ENCODE measurements around the gene OSTC. TPM values are rescaled to one million over a fixed set of nuclear protein-coding genes. Genes with fewer than 3 reads are reported as not detected.
A peak's percentile ranks its signal among the peaks of the same experiment; 100 is the strongest.

The OSTC gene
- total and polyA plus RNA-seq, 2 of the 13 experiments (the other 11 are each of a cell fraction or from before 2014, with no cell fraction given): 208 to 380 TPM

DNA sequence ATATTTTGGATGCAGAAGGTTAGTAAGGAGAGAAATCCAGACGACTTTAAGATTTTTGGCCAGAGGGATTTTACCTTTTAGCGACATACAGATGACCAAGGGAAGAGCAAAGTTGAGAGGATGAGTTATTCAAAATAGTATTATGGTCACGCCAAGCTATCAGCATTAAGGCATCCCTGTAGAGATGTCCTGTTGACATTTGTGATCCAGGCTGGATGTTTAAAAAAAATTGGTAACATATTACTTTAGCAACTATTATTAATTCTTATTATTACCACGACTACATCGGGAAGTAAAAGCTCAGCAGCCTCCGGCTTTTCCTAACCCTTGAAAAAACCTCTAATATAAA lies 562 bp upstream of the OSTC start (continued):
- TF ChIP-seq, protein P1, sequence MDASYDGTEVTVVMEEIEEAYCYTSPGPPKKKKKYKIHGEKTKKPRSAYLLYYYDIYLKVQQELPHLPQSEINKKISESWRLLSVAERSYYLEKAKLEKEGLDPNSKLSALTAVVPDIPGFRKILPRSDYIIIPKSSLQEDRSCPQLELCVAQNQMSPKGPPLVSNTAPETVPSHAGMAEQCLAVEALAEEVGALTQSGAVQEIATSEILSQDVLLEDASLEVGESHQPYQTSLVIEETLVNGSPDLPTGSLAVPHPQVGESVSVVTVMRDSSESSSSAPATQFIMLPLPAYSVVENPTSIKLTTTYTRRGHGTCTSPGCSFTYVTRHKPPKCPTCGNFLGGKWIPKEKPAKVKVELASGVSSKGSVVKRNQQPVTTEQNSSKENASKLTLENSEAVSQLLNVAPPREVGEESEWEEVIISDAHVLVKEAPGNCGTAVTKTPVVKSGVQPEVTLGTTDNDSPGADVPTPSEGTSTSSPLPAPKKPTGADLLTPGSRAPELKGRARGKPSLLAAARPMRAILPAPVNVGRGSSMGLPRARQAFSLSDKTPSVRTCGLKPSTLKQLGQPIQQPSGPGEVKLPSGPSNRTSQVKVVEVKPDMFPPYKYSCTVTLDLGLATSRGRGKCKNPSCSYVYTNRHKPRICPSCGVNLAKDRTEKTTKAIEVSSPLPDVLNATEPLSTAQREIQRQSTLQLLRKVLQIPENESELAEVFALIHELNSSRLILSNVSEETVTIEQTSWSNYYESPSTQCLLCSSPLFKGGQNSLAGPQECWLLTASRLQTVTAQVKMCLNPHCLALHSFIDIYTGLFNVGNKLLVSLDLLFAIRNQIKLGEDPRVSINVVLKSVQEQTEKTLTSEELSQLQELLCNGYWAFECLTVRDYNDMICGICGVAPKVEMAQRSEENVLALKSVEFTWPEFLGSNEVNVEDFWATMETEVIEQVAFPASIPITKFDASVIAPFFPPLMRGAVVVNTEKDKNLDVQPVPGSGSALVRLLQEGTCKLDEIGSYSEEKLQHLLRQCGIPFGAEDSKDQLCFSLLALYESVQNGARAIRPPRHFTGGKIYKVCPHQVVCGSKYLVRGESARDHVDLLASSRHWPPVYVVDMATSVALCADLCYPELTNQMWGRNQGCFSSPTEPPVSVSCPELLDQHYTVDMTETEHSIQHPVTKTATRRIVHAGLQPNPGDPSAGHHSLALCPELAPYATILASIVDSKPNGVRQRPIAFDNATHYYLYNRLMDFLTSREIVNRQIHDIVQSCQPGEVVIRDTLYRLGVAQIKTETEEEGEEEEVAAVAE (CRISPR knock-in tag; IDR thresholded peaks at IDR 0.05; ENCODE audit: borderline replicate concordance): 0 out of 2 replicates have a peak, but pooled peaks have one; percentile 3
- TF ChIP-seq RORA (CRISPR knock-in tag; IDR thresholded peaks at IDR 0.05): 0 out of 2 replicates have a peak, but pooled peaks have one; percentile 49
- TF ChIP-seq, protein P2, sequence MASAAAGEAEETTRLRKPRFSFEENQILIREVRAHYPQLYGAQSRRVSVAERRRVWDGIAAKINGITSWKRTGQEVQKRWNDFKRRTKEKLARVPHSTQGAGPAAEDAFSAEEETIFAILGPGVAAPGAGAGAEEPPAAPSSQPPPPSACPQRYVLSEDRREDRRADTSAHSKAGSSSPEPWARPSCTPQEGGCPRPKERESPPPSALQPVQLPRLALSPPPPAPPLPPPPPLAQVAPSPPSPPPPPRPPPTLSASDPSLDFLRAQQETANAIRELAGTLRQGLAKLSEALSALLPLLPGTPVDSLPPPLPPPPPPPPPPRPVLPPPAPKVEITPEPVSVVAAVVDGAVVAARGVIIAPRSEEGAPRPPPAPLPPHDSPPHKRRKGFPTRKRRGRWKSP (CRISPR knock-in tag; IDR thresholded peaks at IDR 0.05): no peak

DNA sequence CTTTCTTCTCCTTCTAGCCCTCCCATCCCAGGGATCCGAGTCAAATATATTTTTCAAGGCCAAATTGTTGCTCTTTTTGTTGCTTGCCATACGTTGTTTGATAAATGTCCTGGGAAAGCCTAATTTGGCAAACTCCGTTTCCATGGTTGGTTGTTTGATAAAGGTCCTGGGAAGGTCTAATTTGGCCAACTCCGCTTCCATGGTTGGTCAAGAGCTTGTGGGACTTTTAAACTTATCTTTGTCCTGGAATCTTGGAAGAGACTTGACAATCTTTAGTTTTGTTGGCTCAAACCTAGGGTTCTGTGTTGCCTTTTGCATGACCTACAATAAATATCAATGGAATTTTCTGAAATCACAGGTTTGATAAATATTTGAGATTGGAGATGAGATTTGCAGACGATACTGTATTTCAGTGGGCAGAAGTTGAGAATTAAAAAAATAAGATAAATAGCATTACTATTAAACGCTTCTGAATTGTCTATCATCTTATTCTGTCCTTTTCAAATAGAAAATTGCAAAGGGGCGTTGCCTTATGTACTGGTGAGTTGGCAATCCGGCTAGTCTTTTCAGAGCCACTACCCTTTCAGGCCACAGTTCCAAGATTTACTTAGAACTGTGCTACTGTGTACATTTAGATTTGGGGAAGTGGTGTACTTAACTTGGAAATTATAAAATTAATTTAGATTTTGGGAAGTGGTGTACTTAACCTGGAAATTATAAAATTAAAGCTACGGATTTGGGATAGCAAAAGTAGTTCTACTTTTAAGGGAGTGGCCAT lies 804 bp downstream of the OSTC start:
- no peaks in the 10 kb centered on the region for H3K9me3 ChIP-seq (ENCODE audit: low read length)
- TSS peak; percentile 67 for BruUV-seq (replicated peaks)
- POLR2A ChIA-PET: interaction anchor here (1.3 to 2.7 kb wide), 4 partner anchors 10 to 111 kb away, joined by 6 to 37 read pairs (median 9); partner anchors contain the start of genes ETNPPL and RPL34
- no peak for TF ChIP-seq ZNF549 (CRISPR knock-in tag; IDR thresholded peaks at IDR 0.05)
- TF ChIP-seq, protein P3, sequence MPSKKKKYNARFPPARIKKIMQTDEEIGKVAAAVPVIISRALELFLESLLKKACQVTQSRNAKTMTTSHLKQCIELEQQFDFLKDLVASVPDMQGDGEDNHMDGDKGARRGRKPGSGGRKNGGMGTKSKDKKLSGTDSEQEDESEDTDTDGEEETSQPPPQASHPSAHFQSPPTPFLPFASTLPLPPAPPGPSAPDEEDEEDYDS (CRISPR knock-in tag; IDR thresholded peaks at IDR 0.05): 0 out of 2 replicates have a peak, but pooled peaks have one; percentile 8
- peak; percentile 8; the same call in 1 of the 2 replicates for TF ChIP-seq SP140L (CRISPR knock-in tag; IDR thresholded peaks at IDR 0.05; ENCODE audit: borderline replicate concordance)
- TF ChIP-seq, protein P4, sequence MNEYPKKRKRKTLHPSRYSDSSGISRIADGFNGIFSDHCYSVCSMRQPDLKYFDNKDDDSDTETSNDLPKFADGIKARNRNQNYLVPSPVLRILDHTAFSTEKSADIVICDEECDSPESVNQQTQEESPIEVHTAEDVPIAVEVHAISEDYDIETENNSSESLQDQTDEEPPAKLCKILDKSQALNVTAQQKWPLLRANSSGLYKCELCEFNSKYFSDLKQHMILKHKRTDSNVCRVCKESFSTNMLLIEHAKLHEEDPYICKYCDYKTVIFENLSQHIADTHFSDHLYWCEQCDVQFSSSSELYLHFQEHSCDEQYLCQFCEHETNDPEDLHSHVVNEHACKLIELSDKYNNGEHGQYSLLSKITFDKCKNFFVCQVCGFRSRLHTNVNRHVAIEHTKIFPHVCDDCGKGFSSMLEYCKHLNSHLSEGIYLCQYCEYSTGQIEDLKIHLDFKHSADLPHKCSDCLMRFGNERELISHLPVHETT (CRISPR knock-in tag; conservative IDR thresholded peaks at IDR 0.05): no peak
- TF ChIP-seq ZC3H13 (CRISPR knock-in tag; IDR thresholded peaks at IDR 0.05): 0 out of 2 replicates have a peak, but pooled peaks have one; percentile 3
- no peak; the same call in 1 of the 2 replicates for TF ChIP-seq ZNF792 (CRISPR knock-in tag; IDR thresholded peaks at IDR 0.05)
- TF ChIP-seq ZNF367 (CRISPR knock-in tag; IDR thresholded peaks at IDR 0.05; ENCODE audit: borderline replicate concordance): 0 out of 2 replicates have a peak, but pooled peaks have one; percentile 2
- no peak for TF ChIP-seq ZNF468 (CRISPR knock-in tag; IDR thresholded peaks at IDR 0.05)
- no peak for TF ChIP-seq STAG1 (CRISPR knock-in tag; IDR thresholded peaks at IDR 0.05)
- TF ChIP-seq SMAD1 (CRISPR knock-in tag; IDR thresholded peaks at IDR 0.05; ENCODE audit: borderline replicate concordance, low read depth): no peak
- no peak for TF ChIP-seq SOX13 (IDR thresholded peaks at IDR 0.05)
- no peak for TF ChIP-seq SOX13 (CRISPR knock-in tag; conservative IDR thresholded peaks at IDR 0.05 in 1 of 2, IDR thresholded peaks at IDR 0.05 in 1 of 2)

More for the DNA sequence above, 804 bp downstream of the OSTC start:
- H3K4me1 ChIP-seq (ENCODE audit: insufficient read depth, low read length): peaks cover 42% of the 10 kb centered on the region
- H3K27me3 ChIP-seq (ENCODE audit: control insufficient read depth in 1 of 2, insufficient read depth in 2 of 2, low read length in 2 of 2): no peaks in the 10 kb centered on the region; a peak in 1 of 5 replicates
- intact Hi-C loops (cut with micrococcal nuclease; ENCODE audit: unreplicated experiment) (no loop called here), in situ Hi-C loops (cut with HindIII; ENCODE audit: extremely low pct_ligation_motif_present, low pct_unique_long_range_greater_than_20kb) (no loop called here)
- ATAC-seq (peak; percentile 61), FAIRE-seq (no peak), DNase-seq (ENCODE audit: low spot score) (peak; percentile 60)
- H3K27ac ChIP-seq (ENCODE audit: extremely low read length, insufficient read depth, low read length): peak overlapping the region; percentile 99
- peak overlapping the region; percentile 79 to 99 (median 92) for H3K4me3 ChIP-seq (replicated peaks in 1 of 3; ENCODE audit: insufficient read depth in 1 of 3, low read depth in 2 of 3, low read length in 3 of 3)
- under 1% methylated on average over 9 of the region's 9 CpGs for WGBS (ENCODE audit: low lambda C conversion rate)
- peaks cover 56% of the 10 kb centered on the region for H3K79me2 ChIP-seq (ENCODE audit: insufficient read depth, low read length)
- H4K20me1 ChIP-seq (ENCODE audit: insufficient read depth, low read length): peaks cover 7% of the 10 kb centered on the region; the same call in 1 of the 2 replicates
- peaks cover 0 to 7% of the 10 kb centered on the region in 2 experiments; a peak in 1 of 5 replicates for H3K36me3 ChIP-seq (replicated peaks in 1 of 2; ENCODE audit: control insufficient read depth in 1 of 2, insufficient read depth in 2 of 2, low read length in 2 of 2)
- H2AFZ ChIP-seq (ENCODE audit: low read length): peak overlapping the region; percentile 95
- H3K4me2 ChIP-seq (ENCODE audit: low read depth, low read length): peak overlapping the region; percentile 86
- CTCF ChIA-PET (ENCODE audit: low intra/inter-chr PET ratio, low total read pairs): no interaction called here
- peak overlapping the region; percentile 99 for H3K9ac ChIP-seq (ENCODE audit: insufficient read depth, low read depth, low read length)

Measured in HepG2 (cell line).